ENCODE data around the gene RRP7A. TPM values are rescaled to one million over a fixed set of nuclear protein-coding genes. Genes with fewer than 3 reads are reported as not detected.
"Not testable (repeated sequence)": the region's sequence is repeated elsewhere in the genome, so short reads cannot be mapped to it uniquely, and the experiment has no call there.

The RRP7A gene
- total RNA-seq, 1 donor from 2014 or later: 52.2 TPM

- Mint-ChIP-seq H3K27ac (no peak overlapping the region), H3K27me3 (ENCODE audit: low read depth) (no peaks in the 10 kb centered on the region), H3K36me3 (no peaks in the 10 kb centered on the region), H3K9me3 (no peaks in the 10 kb centered on the region), H3K4me1 (peaks cover 17% of the 10 kb centered on the region), H3K4me3 (no peak overlapping the region)
- no peak for DNase-seq (ENCODE audit: low spot score in 2 of 2, unreplicated experiment in 2 of 2)
- no peak for TF ChIP-seq CTCF (IDR thresholded peaks at IDR 0.05; ENCODE audit: unreplicated experiment)
Measured at GRCh38 chr22:42536166-42536565, 16.6 kb upstream of the RRP7A start.

GRCh38 chr22:42535082-42535731 lies 15.6 kb upstream of the RRP7A start:
- not testable (repeated sequence) for H3K27me3 Mint-ChIP-seq (ENCODE audit: low read depth)

GRCh38 chr22:42533638-42533977 lies 14.0 kb upstream of the RRP7A start:
- no peaks in the 10 kb centered on the region for H3K27me3 Mint-ChIP-seq (ENCODE audit: low read depth)
- TF ChIP-seq CTCF (IDR thresholded peaks at IDR 0.05; ENCODE audit: unreplicated experiment): no peak
- no peak for DNase-seq (ENCODE audit: low spot score in 2 of 2, unreplicated experiment in 2 of 2)
- no peak overlapping the region for H3K4me3 Mint-ChIP-seq
- no peaks in the 10 kb centered on the region for H3K36me3 Mint-ChIP-seq
- no peaks in the 10 kb centered on the region for H3K9me3 Mint-ChIP-seq
- H3K4me1 Mint-ChIP-seq: peaks cover 39% of the 10 kb centered on the region
- no peak overlapping the region for H3K27ac Mint-ChIP-seq

More at GRCh38 chr22:42535082-42535731, 15.6 kb upstream of the RRP7A start:
- not testable (repeated sequence) for H3K4me3 Mint-ChIP-seq; H3K27ac Mint-ChIP-seq; DNase-seq (ENCODE audit: low spot score in 2 of 2, unreplicated experiment in 2 of 2); H3K9me3 Mint-ChIP-seq; H3K36me3 Mint-ChIP-seq
- H3K4me1 Mint-ChIP-seq: peaks cover 24% of the 10 kb centered on the region

DNA sequence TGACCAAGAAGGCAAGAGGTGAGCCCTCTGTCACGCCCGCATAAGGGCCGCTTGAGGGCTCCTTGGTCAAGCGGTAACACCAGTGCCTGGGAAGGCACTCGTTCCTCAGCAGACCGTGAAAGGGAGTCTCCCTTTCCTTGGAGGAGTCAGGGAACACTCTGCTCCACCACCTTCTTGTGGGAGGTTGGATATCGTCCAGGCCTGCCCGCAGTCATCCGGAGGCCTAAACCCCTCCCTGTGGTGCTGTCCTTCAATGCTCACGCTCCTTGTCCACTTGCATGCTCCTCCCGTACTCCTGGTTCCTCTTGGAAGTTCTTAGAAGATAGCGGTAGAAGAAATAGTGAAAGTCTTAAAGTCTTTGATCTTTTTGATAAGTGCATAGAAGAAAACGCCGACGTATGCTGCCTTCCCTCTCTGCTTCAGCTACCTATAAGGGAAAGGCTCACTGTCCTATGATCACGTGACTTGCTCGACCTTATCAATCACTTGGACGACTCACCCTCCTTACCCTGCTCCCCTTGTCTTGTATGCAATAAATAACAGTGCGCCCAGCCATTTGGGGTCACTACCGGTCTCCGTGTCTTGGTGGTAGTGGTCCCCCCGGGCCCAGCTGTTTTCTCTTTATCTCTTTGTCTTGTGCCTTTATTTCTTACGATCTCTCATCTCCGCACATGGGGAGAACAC lies 11.9 kb upstream of the RRP7A start:
- peak overlapping the region; percentile 0 for H3K27ac Mint-ChIP-seq
- not testable (repeated sequence) for H3K9me3 Mint-ChIP-seq; H3K4me3 Mint-ChIP-seq; DNase-seq (ENCODE audit: low spot score in 2 of 2, unreplicated experiment in 2 of 2); H3K36me3 Mint-ChIP-seq; H3K27me3 Mint-ChIP-seq (ENCODE audit: low read depth)
- H3K4me1 Mint-ChIP-seq: peaks cover 49% of the 10 kb centered on the region

DNA sequence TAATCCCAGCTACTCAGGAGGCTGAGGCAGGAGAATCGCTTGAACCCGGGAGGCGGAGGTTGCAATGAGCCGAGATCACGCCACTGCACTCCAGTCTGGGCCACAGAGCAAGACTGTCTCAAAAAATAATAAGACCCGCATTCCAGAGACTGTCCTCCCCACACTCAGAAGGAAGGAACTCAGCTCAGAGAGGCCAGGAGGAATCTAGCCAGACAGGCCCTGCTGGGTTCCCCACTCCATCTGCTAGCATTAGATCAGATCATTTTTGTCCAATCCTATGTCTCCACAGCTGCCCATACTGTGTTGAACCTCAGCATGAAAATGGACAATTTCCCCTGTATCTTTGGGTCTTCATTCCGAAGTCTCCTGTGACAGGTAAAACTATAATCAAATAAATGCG lies 9.8 kb upstream of the RRP7A start:
- H3K36me3 Mint-ChIP-seq; H3K4me3 Mint-ChIP-seq; H3K9me3 Mint-ChIP-seq; H3K27me3 Mint-ChIP-seq (ENCODE audit: low read depth): not testable (repeated sequence)
- DNase-seq (ENCODE audit: low spot score in 2 of 2, unreplicated experiment in 2 of 2): peak in 1 of 2 experiments; percentile 56
- Mint-ChIP-seq H3K27ac (peak overlapping the region; percentile 94), H3K4me1 (peaks cover 49% of the 10 kb centered on the region)

DNA sequence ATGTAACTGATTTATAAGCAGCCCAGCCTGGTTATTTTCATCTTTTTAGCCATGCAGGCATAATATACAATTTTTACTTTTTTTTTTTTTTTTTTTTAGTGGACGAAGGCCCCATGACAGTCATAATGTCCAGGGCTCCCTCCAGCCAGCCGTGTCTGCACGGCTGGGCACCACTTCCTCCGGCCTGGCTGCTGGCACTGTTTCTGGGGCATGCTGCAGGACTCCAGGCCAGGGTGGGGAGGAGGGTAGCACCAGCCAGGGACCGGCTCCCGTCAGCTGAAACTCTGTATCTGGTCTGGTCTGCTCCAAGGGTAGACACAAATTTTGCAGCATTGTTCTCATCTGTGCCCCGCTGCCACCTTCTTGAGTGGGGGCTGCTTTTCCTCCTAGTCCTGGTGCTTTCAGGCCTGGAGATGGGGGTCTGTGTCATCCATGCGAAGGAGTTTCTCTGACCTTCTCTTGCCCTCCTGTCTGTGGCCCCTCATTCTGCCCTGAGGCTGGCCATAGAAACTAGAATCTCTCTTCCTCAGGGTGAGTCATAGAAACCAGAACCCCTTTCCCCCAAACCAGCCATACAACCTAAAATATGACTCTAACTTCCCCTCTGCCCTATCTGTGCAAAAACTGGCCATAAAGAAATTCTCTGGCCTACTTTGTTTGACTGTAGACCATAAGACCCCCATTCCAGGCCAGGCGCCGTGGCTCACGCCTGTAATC lies 9.2 kb upstream of the RRP7A start:
- Mint-ChIP-seq H3K27ac (peak overlapping the region; percentile 94), H3K4me1 (peaks cover 46% of the 10 kb centered on the region), H3K4me3 (no peak overlapping the region), H3K9me3 (peaks cover 7% of the 10 kb centered on the region), H3K27me3 (ENCODE audit: low read depth) (no peaks in the 10 kb centered on the region), H3K36me3 (no peaks in the 10 kb centered on the region)
- no peak for DNase-seq (ENCODE audit: low spot score in 2 of 2, unreplicated experiment in 2 of 2)
- TF ChIP-seq CTCF (IDR thresholded peaks at IDR 0.05; ENCODE audit: unreplicated experiment): no peak

DNA sequence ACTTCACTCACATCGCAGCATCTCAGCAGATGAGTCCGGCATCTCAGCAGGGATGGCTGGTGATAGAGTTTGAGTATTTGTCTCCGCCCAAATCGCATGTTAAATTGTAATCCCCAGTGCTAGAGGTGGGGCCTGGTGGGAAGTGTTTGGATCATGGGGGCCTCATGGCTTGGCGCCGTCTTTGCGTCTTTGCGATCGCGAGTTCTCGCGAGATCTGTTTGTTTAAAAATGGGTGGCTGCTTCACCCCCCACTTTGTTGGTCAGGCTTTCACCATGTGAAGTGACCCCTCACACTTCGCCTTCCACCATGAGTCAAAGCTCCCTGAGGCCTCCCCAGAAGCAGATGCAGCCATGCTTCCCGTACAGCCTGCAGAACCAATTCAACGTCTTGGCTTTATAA lies 3.0 kb upstream of the RRP7A start:
- TF ChIP-seq CTCF (IDR thresholded peaks at IDR 0.05; ENCODE audit: unreplicated experiment): no peak
- no peak overlapping the region for H3K27ac Mint-ChIP-seq
- peaks cover 20% of the 10 kb centered on the region for H3K4me1 Mint-ChIP-seq
- no peaks in the 10 kb centered on the region for H3K36me3 Mint-ChIP-seq
- no peaks in the 10 kb centered on the region for H3K27me3 Mint-ChIP-seq (ENCODE audit: low read depth)
- DNase-seq (ENCODE audit: low spot score in 2 of 2, unreplicated experiment in 2 of 2): no peak
- peaks cover 7% of the 10 kb centered on the region for H3K9me3 Mint-ChIP-seq
- peak overlapping the region; percentile 9 for H3K4me3 Mint-ChIP-seq
